ENCODE measurements around the gene EXD3.
"Not testable (repeated sequence)": the region's sequence is repeated elsewhere in the genome, so short reads cannot be mapped to it uniquely, and the experiment has no call there.

EXD3 gene

GRCh38 chr9:137390553-137391410 lies 32.2 kb downstream of the EXD3 start:
- DNase-seq, result no peak

- no peak for DNase-seq
These were observed 33.6 kb downstream of the EXD3 start for GRCh38 chr9:137389428-137389746.

- no peak for DNase-seq
These were observed 34.2 kb downstream of the EXD3 start for GRCh38 chr9:137388589-137389427.

- no peak for DNase-seq
These were observed 34.9 kb downstream of the EXD3 start for GRCh38 chr9:137387891-137388560.

- no peak for DNase-seq
These were observed 35.7 kb downstream of the EXD3 start for GRCh38 chr9:137387114-137387890.

- not testable (repeated sequence) for DNase-seq
These were observed 36.4 kb downstream of the EXD3 start for GRCh38 chr9:137386507-137387113.

GRCh38 chr9:137385061-137385655 lies 37.8 kb downstream of the EXD3 start:
- DNase-seq, result no peak

GRCh38 chr9:137383784-137384756 lies 38.9 kb downstream of the EXD3 start:
- no peak for DNase-seq

- DNase-seq, result peak; percentile 92
These were observed 39.7 kb downstream of the EXD3 start for GRCh38 chr9:137383081-137383783.

GRCh38 chr9:137382444-137383080 lies 40.4 kb downstream of the EXD3 start:
- peak; percentile 84 for DNase-seq

- no peak for DNase-seq
These were observed 41.2 kb downstream of the EXD3 start for GRCh38 chr9:137381501-137382443.

- DNase-seq, result no peak
These were observed 42.4 kb downstream of the EXD3 start for GRCh38 chr9:137380606-137381005.

- no peak for DNase-seq
These were observed 42.8 kb downstream of the EXD3 start for GRCh38 chr9:137380171-137380570.

GRCh38 chr9:137379761-137380161 lies 43.2 kb downstream of the EXD3 start:
- DNase-seq, result no peak

- DNase-seq, result not testable (repeated sequence)
These were observed 44.1 kb downstream of the EXD3 start for GRCh38 chr9:137378688-137379410.

GRCh38 chr9:137376386-137376785 lies 46.6 kb downstream of the EXD3 start:
- DNase-seq, result no peak

- DNase-seq, result no peak
These were observed 47.5 kb downstream of the EXD3 start for GRCh38 chr9:137375321-137376058.
